HG03460 (cell line): Measurements from ENCODE around the gene TMEM86A.

ENCODE experiments used
- ATAC-seq: cut with Tn5 transposase; IDR thresholded peaks from one replicate; pipeline ENCODE4 v1.9.1; 2021; ENCODE audit not compliant: unreplicated experiment

Gene TMEM86A

GRCh38 chr11:18699848-18700261 is 1.3 kb downstream of the TMEM86A start:
- no peak for ATAC-seq

GRCh38 chr11:18700375-18700774 is 1.8 kb downstream of the TMEM86A start:
- no peak for ATAC-seq

DNA sequence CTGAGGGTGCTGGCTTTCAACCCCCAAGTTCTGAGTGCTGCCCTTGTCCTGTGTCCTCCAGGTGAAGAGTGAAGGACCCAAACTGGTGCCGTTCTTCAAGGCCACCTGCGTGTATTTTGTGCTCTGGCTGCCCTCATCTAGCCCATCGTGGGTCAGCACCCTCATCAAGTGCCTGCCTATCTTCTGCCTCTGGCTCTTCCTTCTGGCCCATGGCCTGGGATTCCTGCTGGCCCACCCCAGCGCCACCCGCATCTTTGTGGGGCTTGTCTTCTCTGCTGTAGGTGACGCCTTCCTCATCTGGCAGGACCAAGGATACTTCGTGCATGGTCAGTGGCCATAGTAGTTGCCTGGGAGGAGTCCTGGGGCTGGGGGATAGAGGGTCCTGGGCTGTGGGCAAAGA is 2.3 kb downstream of the TMEM86A start:
- no peak for ATAC-seq

- no peak for ATAC-seq
Observed at GRCh38 chr11:18701614-18702216, 3.1 kb downstream of the TMEM86A start.

DNA sequence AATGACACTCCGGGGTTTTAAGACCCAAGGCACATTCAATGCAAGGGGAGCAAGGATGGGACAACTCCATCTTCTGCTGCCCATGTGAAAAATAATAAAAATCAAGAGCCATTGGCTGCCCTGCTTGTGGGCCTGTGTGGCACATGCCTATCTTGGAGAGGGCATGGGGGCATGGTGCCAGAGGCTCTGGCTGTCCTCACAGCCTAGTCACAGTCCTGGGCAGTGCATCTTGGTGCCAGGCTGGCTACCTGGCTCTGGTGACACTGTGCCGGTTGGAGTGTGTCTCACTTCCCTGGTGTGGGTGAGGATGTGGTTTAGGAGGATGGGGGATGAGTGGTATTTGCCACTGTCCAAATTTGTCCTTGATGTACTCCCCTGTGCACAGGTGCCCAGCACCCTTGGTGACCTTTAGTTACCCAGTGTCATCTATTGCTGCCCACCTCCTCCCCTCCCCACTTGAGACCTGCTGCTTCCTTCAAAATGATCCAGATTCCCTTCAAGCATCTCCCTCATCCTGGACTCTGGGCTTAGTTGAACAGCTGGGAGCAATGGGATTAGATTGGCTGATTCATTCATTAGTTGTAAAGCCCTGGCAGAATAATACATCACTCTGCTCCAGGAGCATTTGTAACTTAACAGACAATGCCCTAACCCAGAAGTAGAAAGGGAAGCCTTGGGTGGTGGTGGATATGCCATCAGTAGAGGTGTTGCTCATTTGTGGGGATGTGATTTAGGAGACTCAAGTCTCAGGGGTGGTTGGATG is 4.6 kb downstream of the TMEM86A start:
- no peak for ATAC-seq

DNA sequence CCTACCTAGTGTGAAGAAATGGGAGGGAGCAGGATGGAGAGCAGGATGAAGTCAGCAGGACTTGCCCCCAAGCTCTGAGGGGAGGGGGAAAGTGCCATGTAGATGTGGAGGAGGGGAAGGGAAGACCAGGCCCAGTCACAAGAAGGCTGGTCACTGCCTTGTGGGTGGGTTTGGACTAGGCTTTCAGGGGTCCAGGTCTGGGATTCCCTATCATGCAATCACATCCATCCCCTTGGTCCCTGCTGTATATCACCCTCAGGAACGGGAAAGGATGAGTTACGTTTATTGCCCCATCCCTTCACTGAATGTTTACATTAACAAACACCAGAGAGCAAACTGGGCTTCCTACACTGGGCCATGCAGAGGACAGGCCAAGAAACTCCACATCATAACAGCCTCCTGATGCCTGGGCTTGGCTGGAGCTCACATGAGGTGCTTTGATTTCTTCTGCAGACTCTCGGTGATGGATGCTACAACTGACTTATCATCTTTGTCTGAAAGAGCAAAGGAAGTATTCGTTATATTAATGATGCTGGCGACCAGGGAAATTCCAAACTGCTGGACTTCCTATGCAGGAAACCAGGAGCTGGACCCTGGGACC is 5.6 kb downstream of the TMEM86A start:
- no peak for ATAC-seq

DNA sequence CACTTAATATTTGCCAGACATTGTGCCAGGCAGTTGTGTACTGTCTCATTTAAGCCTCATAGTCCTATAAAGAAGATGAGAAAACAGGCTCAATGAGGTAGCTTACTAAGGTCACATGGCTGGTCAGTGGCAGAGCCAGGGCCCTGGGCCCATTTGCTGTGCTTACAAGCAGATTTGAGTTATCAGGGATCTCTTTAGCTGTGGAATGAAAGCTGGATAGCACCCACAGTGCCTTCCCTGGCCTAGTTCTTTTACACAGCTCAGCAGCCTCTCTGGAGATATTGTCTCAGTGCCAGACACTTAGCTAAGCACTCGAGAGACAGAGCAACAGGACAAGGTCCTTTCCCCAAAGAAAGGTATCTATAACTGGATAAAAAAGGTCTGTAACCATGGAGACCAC is 6.1 kb downstream of the TMEM86A start:
- no peak for ATAC-seq

- ATAC-seq: no peak
Observed at GRCh38 chr11:18705651-18706281, 7.2 kb downstream of the TMEM86A start.

GRCh38 chr11:18706330-18707243 is 8.0 kb downstream of the TMEM86A start:
- ATAC-seq: peak; percentile 63

- no peak for ATAC-seq
Observed at GRCh38 chr11:18707811-18708340, 9.3 kb downstream of the TMEM86A start.

GRCh38 chr11:18709414-18709813 is 10.8 kb downstream of the TMEM86A start:
- no peak for ATAC-seq

GRCh38 chr11:18710545-18710944 is 12.0 kb downstream of the TMEM86A start:
- no peak for ATAC-seq

DNA sequence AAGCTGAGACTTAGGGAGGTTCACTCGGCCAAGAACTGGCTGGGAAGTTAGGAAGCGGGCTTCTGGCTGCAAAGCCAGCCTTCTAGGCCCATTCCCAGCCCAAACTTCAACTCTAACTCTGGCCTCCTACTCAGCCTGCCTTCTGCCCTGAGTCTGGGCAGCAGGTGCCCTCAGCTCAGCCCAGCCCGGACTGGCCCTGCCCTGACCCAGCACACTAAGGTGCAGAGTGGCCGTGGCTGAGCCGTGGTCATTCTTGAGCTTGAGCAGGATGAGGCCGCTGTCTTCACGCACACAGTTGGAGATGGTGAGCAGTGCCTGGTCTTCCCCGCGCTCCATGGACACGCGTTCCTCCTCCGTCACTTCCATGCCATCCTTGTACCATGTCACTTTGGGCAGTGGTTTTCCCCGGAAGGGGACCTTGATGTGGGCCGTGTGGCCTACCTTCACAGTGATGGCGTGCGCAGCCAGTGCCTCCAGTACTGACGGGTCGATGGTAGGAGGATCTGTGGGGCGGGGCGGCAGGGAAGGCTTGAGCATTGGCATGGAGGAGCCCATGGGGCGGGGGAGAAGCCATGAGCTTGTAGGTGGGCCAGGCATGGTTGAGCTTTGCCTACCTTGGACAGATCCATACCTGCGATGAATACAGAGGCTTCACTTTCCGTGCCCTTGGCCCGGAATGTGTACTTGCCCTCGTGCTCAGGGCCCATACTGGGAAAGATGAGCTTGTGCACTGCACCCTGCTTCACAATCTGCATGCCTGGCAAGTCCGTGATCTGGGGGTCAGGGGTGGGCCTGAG is 15.3 kb downstream of the TMEM86A start:
- no peak for ATAC-seq

DNA sequence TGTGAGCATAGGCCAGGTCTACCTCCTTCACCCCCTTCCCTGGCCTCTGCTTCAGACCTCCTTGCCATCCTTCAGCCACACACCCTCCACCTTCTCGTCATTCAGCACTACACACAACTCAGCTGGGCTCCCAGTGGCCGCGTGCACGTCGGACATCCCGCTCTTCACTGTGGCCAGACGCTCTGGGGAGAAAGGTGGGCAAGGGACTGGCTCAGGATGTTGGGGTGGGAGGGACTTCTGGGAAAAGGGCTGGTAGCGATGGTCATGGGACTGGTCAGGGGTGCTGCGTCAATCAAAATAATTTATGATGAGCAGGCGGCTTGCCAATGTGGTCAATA is 15.8 kb downstream of the TMEM86A start:
- no peak for ATAC-seq

DNA sequence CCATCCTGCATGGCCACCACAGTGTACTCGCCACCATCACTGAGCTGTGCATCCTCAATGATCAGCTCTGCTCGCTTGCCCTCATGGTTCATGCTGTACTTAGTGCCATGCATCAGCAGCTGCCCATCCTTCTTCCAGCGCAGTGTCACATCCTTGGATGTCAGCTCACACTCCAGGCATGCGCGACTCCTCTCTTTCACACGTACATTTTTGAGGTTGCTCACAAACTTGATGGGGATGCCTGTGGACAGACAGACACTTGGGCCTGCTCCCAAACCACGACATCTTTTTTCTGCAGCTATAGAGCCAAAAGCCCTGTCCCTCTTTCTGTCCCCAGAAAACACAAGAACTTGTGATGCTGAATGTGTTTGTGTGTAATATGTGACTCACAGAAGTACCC is 16.9 kb downstream of the TMEM86A start:
- ATAC-seq: no peak

GRCh38 chr11:18720091-18720807 is 21.7 kb downstream of the TMEM86A start:
- ATAC-seq: no peak

- ATAC-seq: peak; percentile 60
Observed at GRCh38 chr11:18720808-18721560, 22.4 kb downstream of the TMEM86A start.

DNA sequence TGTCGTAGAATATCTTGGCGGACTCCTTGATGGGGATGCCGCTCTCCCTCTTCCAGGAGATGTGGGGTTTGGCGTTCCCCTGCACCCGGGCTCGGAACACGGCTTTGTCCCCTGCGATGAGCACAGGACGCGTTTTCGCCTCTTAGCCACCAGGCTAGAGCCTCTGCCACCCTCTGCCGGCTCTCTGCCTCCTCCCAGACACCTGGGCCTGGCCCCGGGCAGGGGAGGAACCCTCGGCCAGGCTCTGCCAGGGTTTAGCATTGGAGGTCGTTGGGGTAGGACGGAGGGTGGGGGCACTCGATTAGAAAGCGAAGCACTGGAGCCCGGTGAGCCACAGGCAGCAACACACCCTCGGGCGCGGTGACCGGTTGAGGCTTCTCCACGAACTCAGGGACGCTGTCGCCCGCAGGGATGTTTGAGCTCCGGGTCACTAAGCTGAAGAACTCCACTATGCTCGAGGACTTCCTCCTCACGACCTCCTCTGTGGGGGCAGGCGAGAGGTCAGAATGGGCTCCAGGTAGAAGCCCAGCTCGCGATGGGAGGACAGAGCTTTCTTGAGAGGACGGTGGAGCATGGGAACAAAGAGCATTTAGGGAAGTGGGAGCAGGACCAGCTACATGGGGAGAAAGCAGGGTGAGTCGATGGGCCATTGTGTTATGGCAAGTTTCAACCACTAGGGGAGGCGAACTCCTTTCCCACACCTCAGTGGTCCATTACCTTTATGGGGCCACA is 23.1 kb downstream of the TMEM86A start:
- ATAC-seq: peak; percentile 73
